HEK293T (cell line): Measurements from ENCODE around the gene NDUFC2.

Source experiments
- CTCF ChIA-PET: fragments of 350-600 bp; formaldehyde crosslinking; extraction: SDS; loops from one replicate; lab custom pipeline; 2021; ENCODE audit warnings: antibody characterized with exemption, inconsistent platforms; lab: Yijun Ruan, JAX
- POLR2A ChIA-PET: fragments of 350-600 bp; formaldehyde crosslinking; extraction: SDS; loops from one replicate; lab custom pipeline; 2020; ENCODE audit warnings: antibody characterized with exemption, inconsistent platforms; lab: Yijun Ruan, JAX
- DNase-seq: peaks from one replicate; pipeline ENCODE4 v3.0.0; 2012; ENCODE audit warnings: mixed read lengths; ENCODE audit errors: extremely low spot score
- ARNT ChIP-seq: fragments of 450-650 bp; IDR thresholded peaks from 2 replicates; pipeline ENCODE4 v1.6.1; 2017; ENCODE audit warnings: mild to moderate bottlenecking
- BHLHE40 ChIP-seq: fragments of 450-650 bp; IDR thresholded peaks from 2 replicates; pipeline ENCODE4 v1.6.1; 2016; ENCODE audit warnings: mild to moderate bottlenecking, moderate library complexity, borderline replicate concordance
- CTBP1 ChIP-seq: fragments of 450-650 bp; IDR thresholded peaks from 2 replicates; pipeline ENCODE4 v1.6.1; 2016; ENCODE audit warnings: borderline replicate concordance
- ELF4 ChIP-seq: fragments of 450-650 bp; IDR thresholded peaks from 2 replicates; pipeline ENCODE4 v1.6.1; 2017; ENCODE audit warnings: antibody characterized with exemption
- FOXA1 ChIP-seq: fragments of 450-650 bp; IDR thresholded peaks from 2 replicates; pipeline ENCODE4 v1.6.1; 2016; ENCODE audit warnings: mild to moderate bottlenecking
- FOXK2 ChIP-seq: fragments of 450-650 bp; IDR thresholded peaks from 2 replicates; pipeline ENCODE4 v1.6.1; 2016; ENCODE audit warnings: mild to moderate bottlenecking
- FOXM1 ChIP-seq: fragments of 450-650 bp; IDR thresholded peaks from 2 replicates; pipeline ENCODE4 v1.6.1; 2017; ENCODE audit warnings: mild to moderate bottlenecking, borderline replicate concordance
- HDGF ChIP-seq: fragments of 450-650 bp; IDR thresholded peaks from 2 replicates; pipeline ENCODE4 v1.6.1; 2017; ENCODE audit warnings: antibody characterized with exemption, borderline replicate concordance
- L3MBTL2 ChIP-seq: fragments of 450-650 bp; conservative IDR thresholded peaks from 2 replicates; pipeline ENCODE4 v1.6.1; 2016; ENCODE audit warnings: mild to moderate bottlenecking
- LEF1 ChIP-seq: fragments of 450-650 bp; IDR thresholded peaks from 2 replicates; pipeline ENCODE4 v1.6.1; 2017; ENCODE audit warnings: mild to moderate bottlenecking, borderline replicate concordance
- NFRKB ChIP-seq: fragments of 450-650 bp; IDR thresholded peaks from 2 replicates; pipeline ENCODE4 v1.6.1; 2016; ENCODE audit warnings: mild to moderate bottlenecking, moderate library complexity
- SP1 ChIP-seq: fragments of 450-650 bp; IDR thresholded peaks from 2 replicates; pipeline ENCODE4 v1.6.1; 2017
- SUZ12 ChIP-seq: fragments of 450-650 bp; IDR thresholded peaks from 2 replicates; pipeline ENCODE4 v1.6.1; 2016; ENCODE audit warnings: mild to moderate bottlenecking
- TARDBP ChIP-seq: fragments of 450-650 bp; IDR thresholded peaks from 2 replicates; pipeline ENCODE4 v1.6.1; 2016
- ZNF384 ChIP-seq: fragments of 450-650 bp; IDR thresholded peaks from 2 replicates; pipeline ENCODE4 v1.6.1; 2016
- TF ChIP-seq, protein P1 (sequence below): fragments of 450-650 bp; IDR thresholded peaks from 2 replicates; pipeline ENCODE4 v1.6.1; 2016

NDUFC2 gene

DNA sequence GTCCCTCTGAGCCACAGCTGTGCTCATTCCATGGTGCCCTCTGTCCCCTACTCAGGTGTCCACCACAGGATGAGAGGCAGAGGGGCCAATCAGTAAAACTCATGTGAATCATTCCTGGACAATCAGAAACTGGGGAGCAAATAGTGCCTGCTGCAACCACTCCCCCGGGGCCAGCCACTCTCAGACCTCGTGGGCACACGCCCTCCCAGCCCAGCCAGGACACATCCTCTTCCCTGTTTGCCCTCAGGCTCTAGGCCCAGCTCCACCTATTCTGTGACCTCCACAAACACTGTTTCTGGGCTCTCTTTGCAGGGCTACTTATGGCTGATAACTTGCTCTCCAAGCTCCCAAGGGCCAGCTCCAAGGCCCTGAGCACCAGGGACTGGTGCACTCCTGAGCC is 42.6 kb downstream of the NDUFC2 start:
- POLR2A ChIA-PET: no interaction called here
- no peak for TF ChIP-seq LEF1
- no peak for TF ChIP-seq ARNT
- no peak for TF ChIP-seq FOXM1
- TF ChIP-seq, protein P1, sequence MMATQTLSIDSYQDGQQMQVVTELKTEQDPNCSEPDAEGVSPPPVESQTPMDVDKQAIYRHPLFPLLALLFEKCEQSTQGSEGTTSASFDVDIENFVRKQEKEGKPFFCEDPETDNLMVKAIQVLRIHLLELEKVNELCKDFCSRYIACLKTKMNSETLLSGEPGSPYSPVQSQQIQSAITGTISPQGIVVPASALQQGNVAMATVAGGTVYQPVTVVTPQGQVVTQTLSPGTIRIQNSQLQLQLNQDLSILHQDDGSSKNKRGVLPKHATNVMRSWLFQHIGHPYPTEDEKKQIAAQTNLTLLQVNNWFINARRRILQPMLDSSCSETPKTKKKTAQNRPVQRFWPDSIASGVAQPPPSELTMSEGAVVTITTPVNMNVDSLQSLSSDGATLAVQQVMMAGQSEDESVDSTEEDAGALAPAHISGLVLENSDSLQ: no peak
- no peak for TF ChIP-seq ZNF384
- no peak for TF ChIP-seq L3MBTL2

DNA sequence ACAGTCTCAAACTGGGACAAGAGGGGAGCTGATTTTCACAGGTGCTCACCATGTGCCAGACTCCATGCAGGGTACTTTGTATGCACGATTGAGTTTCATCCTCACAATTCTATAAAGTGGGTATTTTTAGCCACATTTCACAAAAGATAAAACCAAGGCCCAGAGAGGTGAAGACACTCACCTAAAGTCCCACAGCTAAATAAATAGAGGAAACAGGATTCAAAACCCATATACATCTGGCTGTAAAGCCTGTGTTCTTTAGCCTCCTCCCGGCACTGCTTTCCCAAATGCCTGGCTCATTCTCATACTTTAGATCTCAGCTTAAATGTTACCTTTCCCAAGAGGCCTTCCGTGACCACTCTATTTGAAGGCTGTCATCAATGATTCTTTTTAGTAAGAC is 43.3 kb downstream of the NDUFC2 start:
- no peak for DNase-seq
- POLR2A ChIA-PET: no interaction called here
- TF ChIP-seq NFRKB (no peak), FOXM1 (no peak), FOXA1 (no peak), ELF4 (no peak), LEF1 (no peak), FOXK2 (no peak), SP1 (no peak), TARDBP (no peak), HDGF (no peak), BHLHE40 (no peak), SUZ12 (no peak), ZNF384 (no peak), L3MBTL2 (no peak)
- TF ChIP-seq, protein P1: no peak
- CTCF ChIA-PET: interaction anchor here (0.6 to 2.1 kb wide), 3 partner anchors 10 to 241 kb away, joined by 3 to 9 read pairs (median 6); no protein-coding TSS in a partner anchor

More for the DNA sequence above, 42.6 kb downstream of the NDUFC2 start:
- CTCF ChIA-PET: interaction anchor here (1.0 to 1.7 kb wide), 2 partner anchors 9 kb away, joined by 3 to 9 read pairs; no protein-coding TSS in a partner anchor
- DNase-seq: no peak

DNA sequence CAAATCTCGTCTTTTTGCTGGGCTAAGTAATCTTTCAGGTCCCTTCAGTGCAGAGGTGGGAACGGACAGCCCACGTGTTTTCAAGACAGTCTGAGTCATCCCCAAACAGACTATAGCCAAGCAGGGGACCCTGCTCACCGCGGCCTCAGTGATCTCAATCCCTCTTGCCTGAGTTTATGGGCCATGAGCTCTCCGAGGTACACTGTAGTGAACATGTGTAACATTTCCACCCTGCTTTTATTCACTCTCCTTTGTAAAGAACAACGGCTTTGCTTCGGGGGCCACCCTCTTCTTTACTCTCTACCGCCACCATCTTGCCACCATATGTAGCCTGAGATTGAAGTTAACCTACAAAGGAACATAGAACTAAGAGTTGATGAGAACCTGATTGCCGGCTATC is 45.0 kb downstream of the NDUFC2 start:
- CTCF ChIA-PET: interaction anchor here (1.2 to 2.1 kb wide), 2 partner anchors 11 to 35 kb away, joined by 6 read pairs; no protein-coding TSS in a partner anchor
- POLR2A ChIA-PET: no interaction called here
- no peak for DNase-seq

DNA sequence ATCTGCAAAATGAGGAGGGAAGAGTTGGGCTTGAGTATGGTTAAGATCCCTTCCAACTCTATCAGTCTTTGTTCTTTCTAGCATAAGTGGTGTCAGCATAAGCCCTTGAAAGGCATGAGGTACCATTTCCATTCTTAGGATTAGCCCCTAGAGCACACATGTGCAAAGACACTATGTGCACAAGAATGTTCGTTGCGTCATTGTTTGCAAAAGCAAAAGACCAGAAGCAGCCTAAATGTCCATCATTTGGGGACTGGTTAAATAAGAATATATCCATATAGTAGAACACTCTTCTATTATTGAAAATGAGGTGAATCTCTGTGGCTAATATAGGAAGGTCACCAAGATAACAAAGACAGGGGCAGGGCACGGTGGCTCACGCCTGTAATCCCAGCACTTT is 46.6 kb downstream of the NDUFC2 start:
- CTCF ChIA-PET: no interaction called here
- DNase-seq: no peak
- no peak for TF ChIP-seq BHLHE40
- no peak for TF ChIP-seq SP1
- no peak for TF ChIP-seq HDGF
- POLR2A ChIA-PET: no interaction called here

More for the DNA sequence above, 45.0 kb downstream of the NDUFC2 start:
- no peak for TF ChIP-seq NFRKB
- no peak for TF ChIP-seq HDGF
- no peak for TF ChIP-seq FOXM1
- TF ChIP-seq LEF1: no peak
- no peak for TF ChIP-seq FOXA1
- no peak for TF ChIP-seq CTBP1
- TF ChIP-seq SUZ12: no peak
- TF ChIP-seq ARNT: no peak
- no peak for TF ChIP-seq L3MBTL2
- TF ChIP-seq SP1: no peak
- no peak for TF ChIP-seq ELF4
- TF ChIP-seq TARDBP: no peak

DNA sequence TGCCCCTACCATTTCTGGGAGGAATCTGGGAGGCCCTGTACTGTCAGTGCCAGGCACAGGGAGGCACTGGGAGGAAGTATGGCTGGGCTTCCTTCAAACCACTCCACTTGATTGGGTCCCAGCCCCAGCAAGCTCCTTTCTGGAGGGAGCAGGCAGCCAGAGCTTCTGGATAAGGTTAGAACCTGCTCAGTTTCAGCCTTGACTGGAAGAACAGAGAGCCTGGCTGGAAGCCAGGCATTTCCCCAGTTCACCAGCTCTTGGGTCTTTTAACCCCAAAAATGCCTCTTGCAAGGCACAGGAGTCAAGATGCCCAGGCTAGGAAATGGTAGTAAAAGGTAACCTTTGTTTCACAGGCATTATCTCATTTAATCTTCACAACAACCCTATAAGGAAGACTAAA is 47.6 kb downstream of the NDUFC2 start:
- ChIA-PET POLR2A (interaction anchor here (0.6 kb wide), 1 partner anchor 37 kb away, joined by 4 read pairs; the partner anchor contains the start of gene INTS4), CTCF (interaction anchor here (0.6 to 0.9 kb wide), 2 partner anchors 14 to 317 kb away, joined by 4 read pairs; no protein-coding TSS in a partner anchor)
- no peak for DNase-seq
- TF ChIP-seq FOXM1: no peak
- TF ChIP-seq LEF1: no peak
- no peak for TF ChIP-seq NFRKB
- TF ChIP-seq ARNT: no peak
- no peak for TF ChIP-seq HDGF
- no peak for TF ChIP-seq L3MBTL2
- TF ChIP-seq BHLHE40: no peak
- TF ChIP-seq ZNF384: no peak
- no peak for TF ChIP-seq TARDBP
- TF ChIP-seq FOXA1: no peak
- TF ChIP-seq CTBP1: no peak
- TF ChIP-seq, protein P1: no peak
- TF ChIP-seq FOXK2: no peak
- TF ChIP-seq SP1: no peak
- no peak for TF ChIP-seq ELF4
- no peak for TF ChIP-seq SUZ12

DNA sequence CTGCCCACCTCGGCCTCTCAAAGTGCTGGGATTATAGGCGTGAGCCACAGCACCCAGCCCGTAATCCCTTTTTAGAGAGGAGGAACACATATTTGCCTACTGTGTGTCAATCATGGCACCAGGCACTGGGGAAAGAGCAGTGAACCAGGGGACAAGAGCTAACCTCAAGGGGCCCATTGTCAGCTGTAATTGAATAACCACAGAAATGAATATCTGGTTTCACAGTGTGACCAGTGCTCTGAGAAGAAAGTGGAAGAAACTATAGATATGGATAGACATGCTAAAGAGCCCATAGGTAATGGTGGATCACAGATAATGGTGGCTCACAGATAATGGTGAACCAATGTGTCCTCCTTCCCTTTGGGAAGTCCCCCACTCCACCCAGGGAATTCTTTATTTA is 48.0 kb downstream of the NDUFC2 start:
- no peak for DNase-seq
- CTCF ChIA-PET: interaction anchor here (0.6 to 0.9 kb wide), 2 partner anchors 14 to 317 kb away, joined by 4 read pairs; no protein-coding TSS in a partner anchor
- TF ChIP-seq ZNF384: no peak
- no peak for TF ChIP-seq HDGF
- TF ChIP-seq ELF4: no peak
- no peak for TF ChIP-seq FOXA1
- TF ChIP-seq, protein P1: no peak
- TF ChIP-seq TARDBP: no peak
- TF ChIP-seq LEF1: no peak
- no peak for TF ChIP-seq FOXK2
- TF ChIP-seq CTBP1: no peak
- TF ChIP-seq SUZ12: no peak
- TF ChIP-seq FOXM1: no peak
- no peak for TF ChIP-seq ARNT
- no peak for TF ChIP-seq L3MBTL2
- no peak for TF ChIP-seq BHLHE40
- no peak for TF ChIP-seq NFRKB
- no peak for TF ChIP-seq SP1
- POLR2A ChIA-PET: interaction anchor here (0.6 to 0.7 kb wide), 2 partner anchors 10 to 37 kb away, joined by 3 to 4 read pairs; partner anchors contain the start of gene INTS4
